Activated naive CD4-positive, alpha-beta T cell treated with anti-CD3 and anti-CD28 coated beads, Interleukin-2, amount 50 U/mL, for 16 hours (primary cell): ENCODE measurements around the gene KMT2C.
"Not testable (repeated sequence)": the region's sequence is repeated elsewhere in the genome, so short reads cannot be mapped to it uniquely, and the experiment has no call there.

Experiments used
- DNase-seq: peaks from one replicate; pipeline ENCODE4 v3.0.0-alpha.2; 2020

KMT2C gene

GRCh38 chr7:152399344-152399743, 36.5 kb downstream of the KMT2C start:
- no peak for DNase-seq

GRCh38 chr7:152395112-152395511, 40.7 kb downstream of the KMT2C start:
- DNase-seq, result no peak

GRCh38 chr7:152394214-152394613, 41.6 kb downstream of the KMT2C start:
- DNase-seq, result not testable (repeated sequence)

GRCh38 chr7:152392254-152392653, 43.5 kb downstream of the KMT2C start:
- DNase-seq, result no peak

DNA sequence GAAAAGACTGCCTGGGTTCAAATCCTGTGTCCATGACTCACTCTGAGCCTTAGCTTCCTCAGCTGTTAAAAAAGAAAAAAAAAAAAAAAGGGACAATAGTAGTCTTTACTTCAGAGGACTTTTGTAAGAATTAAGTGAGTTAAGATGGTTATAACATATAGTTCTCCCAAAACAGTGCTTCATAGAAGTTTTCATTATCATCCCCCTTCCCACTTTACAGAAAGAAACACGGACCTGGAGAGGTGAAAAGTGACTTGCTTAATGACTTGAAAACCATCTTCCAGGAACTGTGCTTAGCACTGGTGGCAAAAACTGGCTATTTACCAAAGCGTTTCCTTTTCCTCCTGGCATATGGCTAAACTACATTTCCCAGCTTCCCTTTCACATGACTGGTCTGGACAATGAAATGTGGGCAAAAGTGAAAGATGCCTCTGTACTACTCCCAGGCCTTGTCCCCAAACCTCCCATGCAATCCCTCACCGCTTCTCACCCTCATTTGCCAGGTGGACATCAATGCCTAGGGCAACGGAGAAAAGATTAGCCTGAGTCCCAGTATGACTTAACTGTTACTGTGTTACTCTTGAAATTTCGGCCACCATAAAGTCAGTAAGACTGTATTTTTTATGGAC, 49.6 kb downstream of the KMT2C start:
- not testable (repeated sequence) for DNase-seq

DNA sequence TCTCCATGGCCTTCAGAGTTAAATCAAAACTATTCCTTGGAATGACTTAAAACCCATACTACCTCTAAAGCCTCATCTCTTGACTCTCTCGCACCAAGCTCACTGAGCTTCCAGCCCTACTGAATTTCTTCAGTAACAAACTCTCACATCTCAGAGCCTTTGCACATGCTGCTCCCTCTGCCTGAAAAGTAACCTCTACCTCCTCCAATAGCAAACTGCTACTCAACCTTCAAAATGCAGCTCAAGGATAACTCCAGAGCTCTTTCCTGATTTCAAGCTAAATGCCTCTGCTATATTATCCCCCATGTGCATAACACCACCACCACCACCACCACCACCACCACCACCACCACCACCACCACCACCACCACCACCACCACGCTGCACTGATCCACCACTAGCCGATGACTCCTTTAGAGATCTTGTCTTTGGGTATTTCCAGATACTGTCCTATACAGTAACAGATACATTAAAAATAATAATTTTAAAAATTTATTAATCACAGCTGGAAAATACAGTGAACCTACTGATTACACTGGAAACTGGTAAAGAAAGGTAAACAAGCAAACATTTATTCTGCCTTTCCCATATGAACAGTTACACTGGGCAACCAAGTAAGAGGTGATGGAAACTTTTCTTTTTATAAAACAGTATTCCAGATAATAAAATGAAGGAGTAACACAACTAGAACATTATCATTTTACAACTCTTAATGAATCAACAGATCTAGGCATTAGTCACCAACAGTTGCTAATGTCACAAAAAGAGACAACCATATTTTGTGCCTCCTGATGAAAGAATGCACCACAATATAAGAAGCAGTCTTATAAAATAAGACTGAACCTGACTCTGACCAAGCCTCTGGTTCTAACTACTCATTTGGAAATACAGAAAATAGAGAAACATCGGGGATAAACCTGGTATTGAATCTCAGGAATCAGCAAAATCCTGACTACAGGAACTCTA, 51.3 kb downstream of the KMT2C start:
- not testable (repeated sequence) for DNase-seq

GRCh38 chr7:152383341-152384234, 52.2 kb downstream of the KMT2C start:
- peak; percentile 24 for DNase-seq

DNA sequence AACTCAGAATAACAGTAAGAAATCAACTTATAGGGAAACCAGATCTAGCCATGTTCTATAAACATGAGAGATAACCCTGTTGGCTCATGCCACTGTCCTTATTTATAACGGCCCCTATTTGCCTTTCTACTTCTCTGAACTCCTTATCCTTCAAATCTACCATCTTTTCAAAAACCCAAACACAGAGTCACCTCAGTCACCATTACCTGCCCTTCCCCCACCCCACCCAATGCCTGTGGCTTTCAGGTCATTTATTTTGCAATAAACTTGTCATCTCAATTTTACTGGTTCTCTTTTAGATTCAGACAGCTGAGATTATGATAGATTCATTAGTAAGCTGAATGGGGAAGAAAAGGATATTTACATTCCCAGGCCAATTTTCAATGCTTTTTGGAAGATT, 53.6 kb downstream of the KMT2C start:
- DNase-seq, result no peak

DNA sequence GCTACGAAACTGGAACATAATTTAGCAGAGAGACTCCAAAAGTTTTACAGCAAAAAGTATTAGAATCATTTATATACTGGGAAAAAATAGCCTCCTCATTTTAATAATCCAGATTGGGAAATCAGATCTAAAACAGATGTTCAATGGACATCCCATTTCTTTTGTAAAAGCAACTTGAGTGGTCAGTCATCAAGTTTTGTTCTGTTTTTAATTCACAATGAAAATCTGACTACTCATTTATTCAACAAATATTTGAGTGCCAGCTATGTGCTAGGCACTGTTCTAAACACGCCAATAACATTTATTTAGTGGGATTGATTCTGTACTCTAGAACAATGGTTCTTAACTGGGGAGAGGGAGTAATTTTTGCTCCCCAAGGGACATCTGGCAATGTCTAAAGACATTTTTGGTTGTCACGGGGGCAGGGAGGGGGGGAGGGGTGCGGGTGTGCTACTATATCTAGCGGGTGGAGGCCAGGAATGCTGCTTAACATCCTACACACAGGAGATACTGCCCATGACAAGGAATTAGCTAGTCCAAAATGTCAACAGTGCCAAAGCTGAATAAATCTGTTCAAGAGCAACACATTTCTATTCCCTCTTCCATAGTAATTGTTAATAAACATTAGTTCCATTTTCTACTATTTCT, 54.7 kb downstream of the KMT2C start:
- not testable (repeated sequence) for DNase-seq

DNA sequence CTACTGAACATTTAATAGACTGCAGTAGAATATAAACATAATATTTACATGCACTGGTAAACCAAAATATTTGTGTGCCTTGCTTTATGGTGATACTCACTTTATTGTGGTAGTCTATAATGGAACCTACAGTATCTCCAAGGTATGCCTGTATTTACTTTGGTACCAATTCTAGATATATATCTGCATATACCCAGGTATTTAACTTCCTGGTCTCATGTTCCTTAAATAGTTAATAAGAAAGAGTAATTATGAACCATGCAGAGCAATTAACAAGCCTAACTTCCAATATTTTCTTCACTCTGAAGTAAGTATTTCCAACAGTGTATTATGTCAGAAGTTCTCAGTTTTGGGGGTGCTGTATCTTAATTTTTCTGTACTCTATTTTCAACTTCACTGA, 57.3 kb downstream of the KMT2C start:
- DNase-seq, result not testable (repeated sequence)

DNA sequence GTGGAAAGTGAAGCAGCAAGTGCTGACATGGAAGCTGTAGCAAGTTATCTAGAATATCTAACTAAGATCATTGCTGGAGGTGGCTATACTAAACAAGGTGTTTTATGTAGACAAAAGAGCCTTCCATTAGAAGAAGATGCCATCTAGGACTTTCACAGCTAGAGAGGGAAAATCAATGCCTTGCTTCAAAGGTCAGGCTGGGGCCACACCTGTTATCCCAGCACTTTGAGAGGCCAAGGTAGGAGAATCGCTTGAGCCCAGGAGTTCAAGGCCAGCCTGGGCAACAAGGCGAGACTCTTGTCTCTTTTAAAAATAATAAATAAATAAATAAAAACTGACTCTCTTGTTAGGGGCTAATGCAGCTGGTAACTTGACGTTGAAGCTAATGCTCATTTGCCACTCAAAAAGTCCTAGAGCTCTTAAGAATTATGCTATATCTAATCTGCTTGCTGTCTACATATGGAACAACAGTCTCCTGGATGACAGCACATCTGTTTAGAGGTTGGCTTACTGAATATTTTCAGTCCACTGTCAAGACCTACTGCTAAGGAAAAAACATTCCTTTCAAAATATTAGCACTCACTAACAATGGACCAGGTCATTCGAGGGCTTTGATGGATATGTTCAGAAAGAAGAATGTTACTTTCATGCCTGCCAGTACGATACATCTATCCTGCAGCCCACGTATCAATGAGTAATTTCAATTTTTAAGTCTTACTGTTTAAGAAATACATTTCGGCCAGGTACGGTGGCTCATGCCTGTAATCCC, 58.9 kb downstream of the KMT2C start:
- DNase-seq, result not testable (repeated sequence)

GRCh38 chr7:152370297-152370696, 65.5 kb downstream of the KMT2C start:
- no peak for DNase-seq

DNA sequence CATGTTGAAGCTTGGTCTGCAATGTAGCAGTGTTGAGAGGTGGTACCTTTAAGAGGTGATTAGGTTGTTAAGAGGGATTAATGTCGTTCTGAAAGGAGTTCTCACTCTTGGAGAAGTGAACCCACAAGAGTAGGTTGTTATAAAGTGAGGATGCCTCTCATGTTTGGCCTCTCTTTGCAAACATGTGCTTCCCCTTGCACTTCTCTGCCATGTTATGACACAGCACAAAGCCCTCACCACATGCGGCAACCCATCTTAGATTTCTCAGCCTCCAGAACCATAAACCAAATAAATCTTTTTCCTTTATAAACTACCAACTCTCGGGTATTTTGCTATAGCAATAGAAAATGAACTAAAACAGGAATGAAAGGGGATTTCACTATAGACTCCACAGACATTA, 66.3 kb downstream of the KMT2C start:
- no peak for DNase-seq

DNA sequence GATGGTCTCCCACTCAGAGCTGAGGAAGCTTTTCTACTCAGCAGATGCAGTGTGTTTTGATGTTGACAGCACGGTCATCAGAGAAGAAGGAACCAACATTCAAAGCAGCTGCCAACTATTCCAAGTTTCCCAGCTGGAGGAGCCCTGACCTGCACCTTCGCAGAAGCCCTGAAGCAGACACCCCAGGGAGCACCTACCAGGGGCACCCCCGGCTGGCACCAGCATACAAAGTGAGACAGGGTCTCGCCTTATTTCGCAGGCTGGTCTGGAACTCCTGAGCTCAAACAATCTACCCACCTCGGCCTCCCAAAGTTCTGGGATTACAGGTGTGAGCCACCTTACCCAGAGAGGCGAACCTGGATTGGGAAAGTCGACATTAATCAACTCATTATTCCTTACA, 68.6 kb downstream of the KMT2C start:
- no peak for DNase-seq

DNA sequence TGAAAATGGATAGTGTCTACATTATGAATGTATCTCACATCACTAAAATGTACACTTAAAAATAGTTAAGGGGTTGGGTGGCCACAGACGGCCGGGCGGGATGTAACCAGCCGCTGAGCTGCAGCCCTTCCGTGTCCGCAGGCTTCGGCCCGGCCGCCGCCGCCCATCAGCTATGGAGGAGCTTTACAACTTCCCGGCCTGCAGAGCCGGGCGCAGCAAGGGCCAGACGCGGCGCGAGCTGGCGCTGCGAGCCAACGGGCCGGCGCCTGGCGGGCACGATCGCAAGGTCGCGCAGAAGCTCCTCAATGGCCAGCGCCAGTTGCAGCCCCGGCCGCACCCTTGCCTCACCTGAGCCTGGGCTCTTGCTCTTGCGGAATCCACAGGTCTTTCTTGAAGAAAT, 69.1 kb downstream of the KMT2C start:
- no peak for DNase-seq

- DNase-seq, result no peak
Measured at GRCh38 chr7:152365982-152366603, 69.7 kb downstream of the KMT2C start.

- DNase-seq, result no peak
Measured at GRCh38 chr7:152363798-152364197, 72.0 kb downstream of the KMT2C start.

DNA sequence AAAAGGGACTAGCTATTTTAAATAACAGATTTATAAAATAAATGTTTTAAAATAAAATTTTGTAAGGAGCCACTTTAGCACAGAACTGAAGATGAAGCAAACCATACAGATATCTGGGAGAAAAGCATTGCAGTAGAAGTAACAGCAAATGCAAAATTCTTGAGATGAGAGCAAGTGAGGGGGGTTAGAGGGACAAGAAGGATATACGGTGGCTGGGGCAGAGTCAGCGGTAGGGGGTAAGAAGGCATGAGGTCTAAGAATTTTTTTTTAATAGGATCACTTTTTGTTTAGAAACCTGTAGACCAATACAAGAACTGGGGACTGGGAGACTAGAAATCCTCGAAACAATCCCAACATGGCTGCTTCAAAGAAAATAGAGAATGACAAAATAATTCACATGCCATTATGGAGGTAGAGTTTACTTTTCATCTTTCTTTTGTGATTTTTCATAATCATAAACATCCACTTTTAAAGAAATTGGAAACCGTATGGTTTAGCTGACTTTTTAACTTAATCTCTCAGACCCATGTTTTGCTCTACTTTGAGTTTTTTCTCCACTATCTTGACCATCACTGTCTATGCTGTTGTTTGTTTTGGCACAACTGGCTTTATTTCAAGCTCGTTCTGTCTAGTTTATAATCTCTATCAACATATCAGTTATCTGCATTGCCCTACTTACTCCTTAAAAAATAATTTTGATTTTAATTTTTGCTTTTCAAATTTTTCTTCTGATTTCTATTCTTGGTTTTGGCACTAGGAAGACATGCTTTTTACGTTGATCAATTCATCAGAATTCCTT, 73.5 kb downstream of the KMT2C start:
- no peak for DNase-seq

DNA sequence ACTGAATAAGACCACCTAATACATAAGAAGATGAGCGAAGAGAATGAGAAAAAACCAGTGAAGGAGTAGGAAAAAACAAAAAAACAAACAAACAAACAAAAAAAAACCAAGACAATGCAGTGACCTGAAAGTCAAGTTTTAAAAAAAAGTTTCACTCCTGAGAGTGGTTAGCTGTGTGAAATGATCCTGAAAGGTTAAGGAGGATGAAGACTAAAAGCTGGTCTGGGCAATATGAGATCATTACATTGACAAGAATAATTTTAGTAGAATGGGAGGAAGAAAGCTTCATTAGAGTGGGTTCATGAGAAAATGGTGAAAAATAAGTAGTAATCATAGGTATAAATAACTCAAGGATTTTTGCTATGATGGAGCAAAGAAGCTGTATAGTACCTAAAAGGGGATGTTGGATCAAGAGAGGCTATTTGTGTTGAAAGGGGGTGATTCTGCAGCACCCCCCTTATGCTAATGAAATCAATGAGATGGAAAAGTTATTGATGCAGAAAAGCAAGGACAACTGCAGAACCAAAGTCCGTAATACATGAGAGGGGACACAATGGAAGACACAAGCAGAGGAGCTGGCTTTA, 80.2 kb downstream of the KMT2C start:
- no peak for DNase-seq

DNA sequence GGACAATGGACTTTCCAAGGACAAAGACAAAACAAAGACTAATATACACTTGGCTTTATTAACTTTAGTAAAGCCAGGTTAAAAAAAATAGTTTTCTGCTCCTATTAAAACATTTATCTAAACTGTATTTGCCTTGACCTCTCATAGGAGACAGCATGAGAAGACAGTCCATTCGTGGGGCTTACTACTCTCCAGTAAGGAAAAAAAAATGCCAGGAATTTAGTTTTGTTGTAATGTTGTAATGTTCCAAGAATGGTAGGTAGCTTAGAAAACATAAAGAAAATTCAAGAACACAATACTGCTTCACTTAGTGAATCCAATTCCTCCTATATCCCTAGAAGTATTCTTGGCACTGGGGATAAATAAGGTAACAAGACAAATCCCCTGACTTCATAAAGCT, 81.7 kb downstream of the KMT2C start:
- DNase-seq, result no peak
